Stimulated activated CD4-positive, alpha-beta T cell treated with anti-CD3 and anti-CD28 coated beads, Interleukin-15, amount 100 ng/mL, for 24 hours (primary cell): ENCODE measurements around the gene CAMSAP2.

Experiments
- DNase-seq: peaks from one replicate; pipeline ENCODE4 v3.0.0-alpha.2; 2020

The CAMSAP2 gene

GRCh38 chr1:200738327-200738948 lies at the start of gene CAMSAP2:
TSS of gene CAMSAP2 (plus strand) at chr1:200738893. CDS start at chr1:200739828, 935 bp downstream.
- DNase-seq: peak; percentile 79

DNA sequence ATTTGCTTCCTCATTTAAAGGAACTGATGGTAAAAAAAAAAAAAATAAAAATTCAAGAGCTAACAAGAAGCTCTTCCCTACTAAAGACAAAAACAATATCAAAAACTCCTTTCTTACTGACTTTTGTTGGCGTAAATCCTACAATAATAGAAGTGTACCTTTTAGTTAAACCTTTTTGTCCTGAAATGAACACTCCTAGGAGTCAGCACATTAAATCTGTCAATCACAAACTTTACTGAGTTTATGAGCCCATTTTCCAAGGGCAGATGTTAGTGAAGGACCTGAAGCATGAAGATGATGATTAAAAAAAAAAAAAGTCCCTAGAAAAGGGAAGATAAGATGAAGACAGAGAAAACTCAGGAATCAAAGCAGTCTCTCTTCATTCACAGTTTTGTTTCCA lies 46.4 kb upstream of the CAMSAP2 start:
- DNase-seq: no peak

DNA sequence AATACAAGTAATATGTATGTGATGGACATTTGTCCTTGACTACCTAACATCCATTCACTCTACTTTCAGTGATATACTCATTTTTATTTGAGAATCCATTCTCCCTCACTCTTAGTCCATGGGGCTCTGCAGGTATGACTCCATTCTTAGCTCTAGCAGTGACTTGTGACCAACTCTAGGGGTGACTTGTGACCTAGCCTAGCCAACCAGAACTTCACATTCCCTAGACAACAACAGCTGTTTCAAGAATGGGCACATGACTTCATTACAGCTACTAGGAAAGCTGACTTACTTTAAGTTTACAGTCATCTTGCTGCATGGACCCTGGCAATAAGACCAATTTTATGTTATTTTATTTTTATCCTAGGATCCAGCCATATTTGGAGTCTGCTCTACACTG lies 45.4 kb upstream of the CAMSAP2 start:
- no peak for DNase-seq

DNA sequence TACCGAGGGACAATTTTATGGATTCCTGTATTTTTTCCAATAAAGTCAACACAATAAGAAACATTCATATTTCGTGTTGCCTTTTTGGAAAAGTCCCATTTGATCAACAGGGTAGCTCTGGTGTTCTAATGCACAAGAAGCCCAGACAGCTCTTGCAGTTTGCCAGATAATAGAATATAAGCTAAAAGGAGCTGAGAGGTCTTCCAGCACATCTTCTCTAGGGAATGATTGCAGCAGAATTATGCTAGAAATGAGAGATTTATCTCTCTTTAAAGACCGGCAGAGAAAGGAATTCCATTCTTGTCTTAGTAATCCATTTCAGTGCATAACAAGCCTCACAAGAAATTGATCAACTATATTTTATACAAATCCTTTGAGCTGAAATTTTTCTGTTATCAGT lies 44.0 kb upstream of the CAMSAP2 start:
- no peak for DNase-seq

DNA sequence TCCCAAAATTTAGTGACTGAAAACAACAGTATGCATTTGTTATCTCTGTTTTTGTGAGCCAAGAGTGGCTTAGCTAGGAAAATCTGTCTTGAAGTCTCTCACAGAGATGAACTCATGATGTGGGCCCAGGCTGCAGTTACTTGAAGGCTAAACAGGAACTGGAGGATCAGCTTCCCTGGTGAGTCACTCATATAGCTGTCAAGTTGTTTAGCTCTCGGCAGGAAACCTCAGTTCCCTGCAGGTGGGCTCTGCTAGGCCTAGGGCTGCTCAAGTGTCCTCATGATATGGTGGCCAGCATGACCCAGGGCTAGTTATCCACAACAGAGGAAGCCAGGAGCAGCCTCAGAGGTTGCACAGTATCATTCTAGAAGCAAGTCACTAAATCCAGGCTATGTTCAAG lies 38.8 kb upstream of the CAMSAP2 start:
- DNase-seq: no peak

- no peak for DNase-seq
Observed at GRCh38 chr1:200704986-200705500, 33.6 kb upstream of the CAMSAP2 start.

- no peak for DNase-seq
Observed at GRCh38 chr1:200706111-200706814, 32.4 kb upstream of the CAMSAP2 start.

DNA sequence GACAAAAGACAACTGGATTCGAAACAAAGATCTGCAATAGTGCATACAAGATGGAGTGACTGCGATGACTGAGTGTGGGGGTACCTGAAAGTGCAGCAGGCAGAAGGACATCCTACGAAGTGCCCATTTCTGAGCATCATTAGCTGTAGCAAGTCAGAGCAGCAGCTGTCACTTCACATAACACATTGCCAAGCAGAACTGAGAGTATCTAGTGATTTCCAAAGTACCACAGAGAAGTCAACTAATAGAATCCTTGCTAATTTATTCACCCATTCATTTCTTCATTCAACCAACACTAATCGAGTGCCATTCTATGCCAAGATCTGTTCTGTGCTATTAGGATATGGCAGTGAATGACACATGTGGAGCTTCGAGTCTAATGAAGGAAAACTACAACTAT lies 31.6 kb upstream of the CAMSAP2 start:
- no peak for DNase-seq

- no peak for DNase-seq
Observed at GRCh38 chr1:200708161-200708560, 30.5 kb upstream of the CAMSAP2 start.

- no peak for DNase-seq
Observed at GRCh38 chr1:200708769-200709168, 29.9 kb upstream of the CAMSAP2 start.

GRCh38 chr1:200710166-200710565 lies 28.5 kb upstream of the CAMSAP2 start:
- no peak for DNase-seq

DNA sequence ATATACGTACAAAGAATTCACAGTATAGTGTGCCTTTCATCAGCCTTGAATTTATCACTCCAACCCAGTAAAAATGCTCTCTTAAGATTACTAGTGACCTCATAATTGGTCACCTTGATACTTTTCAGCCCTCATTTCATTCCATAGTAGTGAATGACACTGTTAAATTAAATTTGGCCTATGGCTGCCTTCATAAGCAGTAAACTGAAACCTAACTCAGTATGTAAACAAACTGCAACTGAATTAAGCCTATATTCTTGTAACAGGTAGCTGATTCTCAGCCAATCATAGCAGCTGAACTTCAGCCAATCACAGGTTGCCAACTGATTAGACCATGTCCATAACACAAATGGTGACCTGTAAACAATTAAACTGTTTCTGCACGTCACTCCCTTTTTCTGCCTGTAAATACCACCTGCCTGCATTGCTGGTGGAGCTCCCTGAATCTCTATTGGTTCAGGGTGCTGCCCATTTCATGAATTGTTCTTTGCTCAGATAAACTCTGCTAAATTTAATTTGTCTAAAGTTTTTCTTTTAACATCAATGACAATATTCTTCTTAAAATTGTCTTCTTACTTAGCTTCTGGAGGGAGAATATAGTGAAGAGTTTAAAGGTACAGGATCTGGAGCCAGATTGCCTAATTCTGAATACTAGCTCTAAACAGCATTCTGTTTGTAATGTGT lies 24.0 kb upstream of the CAMSAP2 start:
- no peak for DNase-seq

GRCh38 chr1:200720199-200720598 lies 18.5 kb upstream of the CAMSAP2 start:
- DNase-seq: no peak

DNA sequence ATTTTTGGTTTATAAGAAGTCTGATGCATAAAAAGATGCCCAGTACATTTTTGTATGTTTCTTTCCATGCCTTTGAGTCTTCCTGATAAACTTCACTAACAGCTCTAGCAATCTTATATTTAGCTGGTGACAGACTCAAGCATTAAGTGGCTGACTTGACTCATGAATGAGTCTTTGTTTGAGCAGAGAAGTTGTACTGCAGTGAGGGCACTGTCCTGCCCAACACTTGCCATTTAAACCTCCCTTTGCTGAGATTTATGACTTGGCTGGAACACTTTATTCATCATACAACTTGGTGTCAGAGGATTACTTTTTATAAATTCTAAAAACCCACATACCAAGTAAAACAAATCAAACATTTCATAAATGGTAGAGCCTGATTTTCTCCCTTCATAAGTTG lies 14.6 kb upstream of the CAMSAP2 start:
- no peak for DNase-seq

- DNase-seq: no peak
Observed at GRCh38 chr1:200727257-200727656, 11.4 kb upstream of the CAMSAP2 start.

GRCh38 chr1:200729863-200730262 lies 8.8 kb upstream of the CAMSAP2 start:
- DNase-seq: no peak

DNA sequence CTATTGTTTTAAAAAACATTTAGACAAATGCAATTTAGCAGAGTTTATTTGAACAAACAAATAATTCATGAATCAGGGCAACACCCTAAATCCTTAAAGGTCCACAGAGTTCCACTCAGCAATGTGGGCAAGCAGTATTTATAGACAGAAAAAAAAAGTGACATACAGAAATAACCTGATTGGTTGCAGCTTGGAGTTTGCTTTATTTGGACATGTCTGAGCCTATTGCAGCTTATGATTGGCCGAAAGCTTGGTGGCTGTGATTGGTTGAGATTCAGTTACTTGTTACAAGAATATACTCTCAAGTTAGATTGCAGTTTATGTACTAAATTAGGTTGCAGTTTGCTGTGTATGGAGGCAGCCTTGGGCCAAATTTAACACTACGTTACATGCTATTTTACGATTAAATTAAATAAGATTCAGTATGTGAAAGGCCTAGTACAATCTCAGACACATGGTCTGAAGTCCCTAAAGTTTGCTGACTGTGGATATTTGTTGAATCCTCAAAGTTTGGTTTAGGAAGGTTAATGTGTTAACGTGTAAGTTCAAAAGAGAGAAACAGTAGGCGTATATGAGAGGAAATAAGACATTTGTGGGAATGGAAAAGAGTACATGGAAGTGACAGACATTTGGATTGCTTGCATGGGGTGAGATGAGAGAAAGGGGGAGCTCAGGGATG lies 6.9 kb upstream of the CAMSAP2 start:
- no peak for DNase-seq

- DNase-seq: no peak
Observed at GRCh38 chr1:200732438-200732837, 6.3 kb upstream of the CAMSAP2 start.

DNA sequence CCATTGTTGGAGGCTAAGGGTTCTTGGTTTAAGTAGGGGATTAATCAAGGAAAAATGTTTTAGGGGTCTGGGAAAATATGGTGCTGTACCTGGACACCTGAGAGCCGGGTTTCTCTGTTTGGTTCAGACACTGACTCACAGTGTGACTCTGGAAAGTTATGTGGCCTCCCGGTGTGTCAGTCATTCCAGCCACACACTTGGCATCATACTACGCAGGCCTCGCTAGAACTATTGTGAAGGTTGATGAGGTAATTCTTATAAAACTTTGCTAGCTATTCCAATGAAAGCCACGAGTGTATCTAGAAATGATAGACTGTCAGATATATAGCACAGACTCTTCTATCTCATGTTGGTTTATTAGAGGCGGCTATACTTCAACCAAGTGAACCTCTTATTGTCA lies 4.8 kb upstream of the CAMSAP2 start:
- peak; percentile 60 for DNase-seq

DNA sequence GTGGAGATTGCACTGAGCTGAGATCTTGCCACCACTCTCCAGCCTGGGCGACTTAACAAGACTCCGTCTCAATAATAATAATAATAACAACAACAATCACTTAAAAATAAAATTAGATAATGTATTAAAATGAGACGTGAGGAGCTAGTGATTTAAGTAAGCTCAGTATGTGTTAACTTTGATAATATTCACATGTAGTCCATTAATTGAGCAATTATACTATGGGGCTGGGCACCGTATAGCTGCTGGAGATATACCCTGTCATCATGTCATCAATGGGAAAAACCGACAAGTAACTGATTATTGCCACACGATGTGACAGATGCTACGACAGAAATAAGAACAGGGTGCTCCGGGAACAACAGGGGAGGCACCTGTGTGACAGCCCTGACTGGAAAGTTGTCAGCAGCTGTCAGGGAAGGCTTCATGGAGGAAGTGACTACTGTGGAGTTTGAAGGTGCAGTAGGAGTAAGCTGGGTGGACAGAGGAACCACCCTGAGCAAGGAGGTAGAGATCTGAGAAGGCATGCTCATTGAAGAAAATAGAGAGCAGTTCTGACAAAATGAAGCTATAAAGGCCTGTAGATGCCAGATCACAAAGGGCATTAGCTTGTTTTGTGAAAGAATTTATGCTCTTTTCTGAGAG lies 924 bp upstream of the CAMSAP2 start:
- no peak for DNase-seq

- peak; percentile 62 for DNase-seq
Observed at GRCh38 chr1:200738949-200739651, 407 bp downstream of the CAMSAP2 start.
